ENCODE measurements around the gene TBC1D10B. TPM values are rescaled to one million over a fixed set of nuclear protein-coding genes. Genes with fewer than 3 reads are reported as not detected.
"Not testable (repeated sequence)": the region's sequence is repeated elsewhere in the genome, so short reads cannot be mapped to it uniquely, and the experiment has no call there.

Gene TBC1D10B
- polyA plus RNA-seq, 3 donors = 37.9 to 46.2 (median 39.1) TPM

- no peak for DNase-seq
These were observed 31.6 kb upstream of the TBC1D10B start for GRCh38 chr16:30401768-30402425.

GRCh38 chr16:30399435-30400186 lies 29.3 kb upstream of the TBC1D10B start:
- DNase-seq = no peak

- DNase-seq = no peak
These were observed 28.6 kb upstream of the TBC1D10B start for GRCh38 chr16:30398661-30399434.

GRCh38 chr16:30397776-30398660 lies 27.7 kb upstream of the TBC1D10B start:
- DNase-seq = no peak

GRCh38 chr16:30397056-30397455 lies 26.8 kb upstream of the TBC1D10B start:
- no peak for DNase-seq

- not testable (repeated sequence) for DNase-seq
These were observed 26.3 kb upstream of the TBC1D10B start for GRCh38 chr16:30396627-30397026.

- DNase-seq = no peak
These were observed 25.8 kb upstream of the TBC1D10B start for GRCh38 chr16:30395992-30396585.

- peak; percentile 93 for DNase-seq
These were observed 25.1 kb upstream of the TBC1D10B start, which contains the start of gene ZNF48 for GRCh38 chr16:30395155-30395991. Gene ZNF48, plus strand, starts transcription at chr16:30395420. Its CDS starts 375 bp downstream, at chr16:30395795.

GRCh38 chr16:30394592-30395154 lies 24.4 kb upstream of the TBC1D10B start:
- no peak for DNase-seq

GRCh38 chr16:30383521-30383920 lies 13.2 kb upstream of the TBC1D10B start:
- DNase-seq = no peak

- DNase-seq = no peak
These were observed 12.0 kb upstream of the TBC1D10B start, which contains the start of gene SEPTIN1 for GRCh38 chr16:30382111-30382881. Gene SEPTIN1, minus strand, starts transcription at chr16:30382561. Its CDS starts 19 bp downstream, at chr16:30382542.

GRCh38 chr16:30381291-30382041 lies 11.2 kb upstream of the TBC1D10B start:
- DNase-seq = no peak

GRCh38 chr16:30380803-30381208 lies 10.5 kb upstream of the TBC1D10B start:
- no peak for DNase-seq

GRCh38 chr16:30380072-30380802 lies 9.9 kb upstream of the TBC1D10B start:
- DNase-seq = no peak

- no peak for DNase-seq
These were observed 9.0 kb upstream of the TBC1D10B start for GRCh38 chr16:30379158-30379783.

- DNase-seq = peak; percentile 98
These were observed 8.2 kb upstream of the TBC1D10B start for GRCh38 chr16:30378236-30379157.

All from renal pelvis (tissue), 4 donors.